Activated T-helper 17 cell treated with anti-CD3 and anti-CD28 coated beads, Interleukin-2, amount 50 U/mL, for 72 hours (primary cell): ENCODE results near the gene RAN. TPM values are rescaled to one million over a fixed set of nuclear protein-coding genes. Genes with fewer than 3 reads are reported as not detected.

Experiments
- ATAC-seq: fragments of 150-1000 bp; cut with Tn5 transposase; replicated peaks from 2 replicates; pipeline ENCODE4 v1.10.0; 2021; ENCODE audit warnings: mild to moderate bottlenecking, moderate library complexity
- H3K27ac Mint-ChIP-seq: one replicate; pipeline ENCODE4 v1.8.0; 2022; ENCODE audit warnings: mixed read lengths
- H3K27me3 Mint-ChIP-seq: one replicate; pipeline ENCODE4 v1.8.0; 2022; ENCODE audit warnings: mixed read lengths
- H3K36me3 Mint-ChIP-seq: one replicate; pipeline ENCODE4 v1.8.0; 2022; ENCODE audit warnings: low read depth, mild to moderate bottlenecking, mixed read lengths
- H3K4me1 Mint-ChIP-seq: one replicate; pipeline ENCODE4 v1.8.0; 2022; ENCODE audit warnings: mixed read lengths
- H3K4me3 Mint-ChIP-seq: one replicate; pipeline ENCODE4 v1.8.0; 2022; ENCODE audit warnings: mild to moderate bottlenecking, mixed read lengths
- H3K9me3 Mint-ChIP-seq: one replicate; pipeline ENCODE4 v1.8.0; 2022; ENCODE audit warnings: mixed read lengths
- total RNA-seq, 2 donors: library from RNA; stranded (reverse); gene quantifications; one replicate each; pipeline ENCODE4 v1.2.3, GENCODE V29; 2022

RAN gene
- total RNA-seq: 1,000 to 10,000 TPM; 1,449 to 2,120 TPM

GRCh38 chr12:130871286-130872178 lies at the start of gene RAN:
Gene RAN (plus strand): TSS chr12:130872066. CDS start chr12:130872594, 528 bp downstream.
- Mint-ChIP-seq H3K4me1 (peaks cover 24% of the 10 kb centered on the region), H3K4me3 (peak within 1 kb of the TSS; percentile 100), H3K27me3 (no peaks in the 10 kb centered on the region), H3K27ac (peak within 1 kb of the TSS; percentile 99), H3K36me3 (peaks cover 49% of the 10 kb centered on the region), H3K9me3 (peaks cover 3% of the 10 kb centered on the region)
- peak; percentile 69 for ATAC-seq

DNA sequence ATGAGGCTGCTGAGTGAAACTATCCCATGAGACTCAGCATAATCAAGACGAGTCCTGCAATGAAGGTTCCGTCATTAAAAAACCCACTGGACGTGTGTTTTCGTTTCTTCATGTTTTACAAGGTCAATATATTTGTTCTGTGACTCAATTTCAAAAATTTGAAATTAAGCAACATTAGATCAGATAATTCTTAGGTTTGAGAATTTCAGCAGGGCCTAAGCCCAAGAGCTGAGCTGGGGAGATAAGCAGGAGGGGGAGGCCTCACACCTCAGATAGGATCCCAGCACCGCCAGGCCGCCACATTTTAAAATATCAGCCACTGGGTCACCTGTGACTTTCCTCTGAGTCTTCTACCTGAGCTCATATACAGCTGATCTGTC lies 46.1 kb upstream of the RAN start:
- Mint-ChIP-seq H3K27ac (no peak overlapping the region), H3K36me3 (peaks cover 51% of the 10 kb centered on the region), H3K27me3 (no peaks in the 10 kb centered on the region), H3K9me3 (no peaks in the 10 kb centered on the region), H3K4me3 (no peak overlapping the region), H3K4me1 (peaks cover 7% of the 10 kb centered on the region)
- ATAC-seq: no peak

DNA sequence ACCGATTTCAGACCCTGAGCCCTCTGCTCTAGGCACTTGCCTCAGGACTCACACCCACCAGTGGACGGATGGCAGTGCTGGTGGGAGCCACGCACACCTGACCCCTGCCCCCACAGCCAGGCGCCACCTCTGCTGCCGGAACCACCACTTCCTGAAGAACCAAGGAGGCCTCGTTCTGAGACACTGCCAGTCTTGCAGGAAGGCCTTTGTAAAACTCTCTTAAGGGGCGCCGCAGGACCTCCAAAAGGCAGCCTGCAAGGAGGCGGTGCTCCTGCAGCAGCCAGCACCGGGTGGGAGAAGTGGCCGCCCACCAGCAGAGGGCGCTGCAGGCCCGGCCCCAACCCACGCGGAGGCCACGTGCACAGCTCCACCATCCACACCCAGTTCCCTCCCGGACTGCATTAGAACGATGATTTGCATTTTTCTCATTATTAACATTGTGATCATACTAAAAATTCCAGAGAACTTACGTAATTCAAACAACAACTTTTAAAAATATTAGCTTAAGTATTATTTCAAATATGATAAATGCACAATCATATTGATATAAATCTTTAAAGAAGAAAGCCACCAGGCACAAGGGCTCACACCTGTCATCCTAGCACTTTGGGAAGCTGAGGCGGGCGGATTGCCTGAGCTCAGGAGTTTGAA lies 45.6 kb upstream of the RAN start:
- ATAC-seq: peak; percentile 92
- H3K4me3 Mint-ChIP-seq: no peak overlapping the region
- peaks cover 45% of the 10 kb centered on the region for H3K36me3 Mint-ChIP-seq
- no peaks in the 10 kb centered on the region for H3K9me3 Mint-ChIP-seq
- peaks cover 7% of the 10 kb centered on the region for H3K4me1 Mint-ChIP-seq
- H3K27me3 Mint-ChIP-seq: no peaks in the 10 kb centered on the region
- H3K27ac Mint-ChIP-seq: no peak overlapping the region

- Mint-ChIP-seq H3K4me1 (peaks cover 13% of the 10 kb centered on the region), H3K36me3 (peaks cover 37% of the 10 kb centered on the region), H3K27me3 (no peaks in the 10 kb centered on the region), H3K27ac (peak overlapping the region; percentile 51), H3K9me3 (no peaks in the 10 kb centered on the region), H3K4me3 (peak overlapping the region; percentile 11)
- peak; percentile 40 for ATAC-seq
Observed at GRCh38 chr12:130827432-130827831, 44.4 kb upstream of the RAN start.

DNA sequence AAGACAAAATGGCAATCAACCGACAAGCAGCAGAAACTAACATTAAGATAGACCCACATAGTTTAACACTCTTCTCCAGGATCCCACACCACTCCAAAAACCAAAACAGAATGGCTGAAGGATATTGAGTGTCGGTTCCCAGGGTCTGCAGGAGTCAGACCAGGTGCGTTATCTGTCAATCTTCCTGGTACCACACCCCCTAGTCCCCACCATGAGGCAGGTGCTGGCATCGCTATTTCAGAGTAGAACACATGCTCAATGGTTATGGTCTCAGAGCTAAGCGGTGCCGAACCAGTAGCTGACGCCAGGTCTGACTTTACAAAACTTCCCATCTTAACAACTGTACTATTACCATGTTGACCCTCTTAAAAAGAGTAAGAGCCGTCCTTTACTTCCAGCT lies 43.0 kb upstream of the RAN start:
- no peaks in the 10 kb centered on the region for H3K27me3 Mint-ChIP-seq
- peaks cover 22% of the 10 kb centered on the region for H3K36me3 Mint-ChIP-seq
- H3K4me3 Mint-ChIP-seq: no peak overlapping the region
- H3K4me1 Mint-ChIP-seq: peaks cover 25% of the 10 kb centered on the region
- no peak for ATAC-seq
- H3K27ac Mint-ChIP-seq: peak overlapping the region; percentile 20
- H3K9me3 Mint-ChIP-seq: no peaks in the 10 kb centered on the region

DNA sequence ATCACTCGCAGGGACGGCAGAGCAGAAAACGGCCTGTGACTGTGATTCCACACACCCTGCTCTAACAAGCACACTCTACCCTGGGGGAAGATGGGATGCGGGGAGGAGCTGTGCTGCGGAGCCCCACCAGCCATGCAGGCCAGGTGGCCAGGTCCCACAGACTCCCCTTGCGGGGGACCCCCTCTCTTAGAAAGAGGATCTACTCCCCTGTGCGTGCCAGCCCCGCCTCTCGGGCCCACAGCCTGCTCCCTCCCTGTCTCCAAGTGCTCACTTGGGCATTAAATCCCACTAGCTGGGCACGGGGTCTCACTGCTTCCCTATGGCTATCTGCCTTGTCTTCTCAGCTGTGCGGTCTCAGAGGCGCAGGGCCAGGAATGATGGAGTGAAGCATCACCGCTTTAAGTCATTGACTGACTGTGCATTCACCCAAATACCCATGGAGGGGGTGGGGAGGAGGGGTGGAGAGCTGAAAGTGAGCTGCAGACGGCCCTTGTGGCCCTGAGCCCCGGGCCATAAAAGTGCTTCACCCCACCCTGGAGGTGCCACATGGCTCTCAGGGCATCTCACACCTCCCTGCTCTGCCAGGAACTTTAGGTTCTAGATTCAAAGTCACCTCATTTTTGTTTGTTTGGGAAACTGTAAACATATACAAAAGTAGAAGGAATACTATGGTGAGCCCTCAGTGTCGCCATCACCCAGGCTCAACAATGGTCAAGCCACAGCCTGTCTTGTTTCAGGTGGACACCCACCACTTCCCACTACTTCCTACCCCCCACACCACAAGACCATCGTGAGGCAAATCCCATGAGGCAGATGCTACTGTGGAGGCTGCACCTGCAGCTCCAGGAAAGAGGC lies 42.2 kb upstream of the RAN start:
- Mint-ChIP-seq H3K4me3 (no peak overlapping the region), H3K27me3 (no peaks in the 10 kb centered on the region), H3K4me1 (peaks cover 25% of the 10 kb centered on the region), H3K9me3 (no peaks in the 10 kb centered on the region), H3K36me3 (peaks cover 18% of the 10 kb centered on the region), H3K27ac (peak overlapping the region; percentile 71)
- no peak for ATAC-seq

DNA sequence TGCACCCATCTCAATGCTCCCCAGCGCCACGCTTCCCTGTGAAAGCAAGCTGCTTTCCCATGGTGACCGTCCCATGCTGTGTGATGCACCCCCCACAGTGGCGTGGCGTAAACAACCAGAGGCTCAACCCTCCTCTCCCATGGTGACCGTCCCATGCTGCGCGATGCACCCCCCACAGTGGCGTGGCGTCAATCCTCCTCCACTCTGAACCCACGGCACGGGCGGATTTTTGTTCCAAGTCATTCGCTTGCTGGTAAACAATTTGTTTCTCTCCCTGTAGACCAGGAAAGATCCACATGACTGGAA lies 41.7 kb upstream of the RAN start:
- ATAC-seq: no peak
- peaks cover 25% of the 10 kb centered on the region for H3K4me1 Mint-ChIP-seq
- peak overlapping the region; percentile 71 for H3K27ac Mint-ChIP-seq
- H3K9me3 Mint-ChIP-seq: no peaks in the 10 kb centered on the region
- peaks cover 12% of the 10 kb centered on the region for H3K36me3 Mint-ChIP-seq
- H3K4me3 Mint-ChIP-seq: no peak overlapping the region
- no peaks in the 10 kb centered on the region for H3K27me3 Mint-ChIP-seq

- Mint-ChIP-seq H3K4me3 (no peak overlapping the region), H3K9me3 (no peaks in the 10 kb centered on the region), H3K4me1 (peaks cover 25% of the 10 kb centered on the region), H3K27me3 (no peaks in the 10 kb centered on the region), H3K36me3 (peaks cover 2% of the 10 kb centered on the region), H3K27ac (no peak overlapping the region)
- ATAC-seq: no peak
Observed at GRCh38 chr12:130831246-130831645, 40.6 kb upstream of the RAN start.

DNA sequence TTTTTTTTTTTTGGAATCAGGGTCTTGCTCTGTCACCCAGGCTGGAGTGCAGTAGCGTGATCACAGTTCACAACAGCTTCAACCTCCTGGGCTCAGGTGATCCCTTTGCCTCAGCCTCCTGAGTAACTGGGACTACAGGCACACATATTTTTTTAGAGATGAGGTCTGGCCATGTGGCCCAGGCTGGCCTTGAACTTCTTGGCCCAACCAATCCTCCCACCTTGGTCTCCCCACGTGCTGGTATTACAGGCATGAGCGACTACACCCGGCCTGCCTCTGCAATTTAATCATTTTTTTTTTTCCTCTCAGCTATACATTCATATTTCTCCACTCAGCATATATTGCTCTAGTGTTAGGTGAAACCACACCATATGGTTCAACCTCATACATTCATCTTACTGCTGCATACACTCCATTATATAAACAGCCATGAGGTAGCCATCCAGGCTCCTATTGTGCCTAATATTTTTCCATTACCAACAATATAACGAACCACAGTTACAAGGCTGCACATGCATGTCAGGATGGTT lies 39.9 kb upstream of the RAN start:
- Mint-ChIP-seq H3K4me1 (peaks cover 25% of the 10 kb centered on the region), H3K9me3 (no peaks in the 10 kb centered on the region), H3K4me3 (no peak overlapping the region), H3K27ac (no peak overlapping the region), H3K36me3 (no peaks in the 10 kb centered on the region), H3K27me3 (no peaks in the 10 kb centered on the region)
- ATAC-seq: no peak

- Mint-ChIP-seq H3K4me1 (peaks cover 25% of the 10 kb centered on the region), H3K27me3 (no peaks in the 10 kb centered on the region), H3K36me3 (no peaks in the 10 kb centered on the region), H3K9me3 (no peaks in the 10 kb centered on the region), H3K27ac (peak overlapping the region; percentile 78), H3K4me3 (no peak overlapping the region)
- peak; percentile 63 for ATAC-seq
Observed at GRCh38 chr12:130832561-130833209, 39.2 kb upstream of the RAN start.

DNA sequence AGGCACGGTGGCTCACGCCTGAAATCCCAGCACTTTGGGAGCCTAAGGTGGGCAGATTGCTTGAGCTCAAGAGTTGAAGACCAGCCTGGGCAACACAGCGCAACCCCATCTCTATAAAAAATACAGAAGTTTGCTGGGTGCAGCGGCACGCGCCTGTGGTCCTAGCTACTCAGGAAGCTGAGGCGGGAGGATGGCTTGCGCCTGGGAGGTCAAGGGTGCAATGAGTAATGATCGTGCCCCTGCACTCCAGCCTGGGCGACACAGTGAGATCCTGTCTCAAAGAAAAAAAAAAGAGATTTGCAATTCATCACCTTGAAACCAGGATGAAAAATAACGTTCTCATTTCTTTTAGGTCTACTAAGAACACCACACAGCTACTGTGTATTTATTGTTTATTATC lies 36.9 kb upstream of the RAN start:
- Mint-ChIP-seq H3K9me3 (no peaks in the 10 kb centered on the region), H3K4me1 (peaks cover 36% of the 10 kb centered on the region), H3K36me3 (no peaks in the 10 kb centered on the region), H3K27ac (no peak overlapping the region), H3K27me3 (no peaks in the 10 kb centered on the region), H3K4me3 (no peak overlapping the region)
- no peak for ATAC-seq

DNA sequence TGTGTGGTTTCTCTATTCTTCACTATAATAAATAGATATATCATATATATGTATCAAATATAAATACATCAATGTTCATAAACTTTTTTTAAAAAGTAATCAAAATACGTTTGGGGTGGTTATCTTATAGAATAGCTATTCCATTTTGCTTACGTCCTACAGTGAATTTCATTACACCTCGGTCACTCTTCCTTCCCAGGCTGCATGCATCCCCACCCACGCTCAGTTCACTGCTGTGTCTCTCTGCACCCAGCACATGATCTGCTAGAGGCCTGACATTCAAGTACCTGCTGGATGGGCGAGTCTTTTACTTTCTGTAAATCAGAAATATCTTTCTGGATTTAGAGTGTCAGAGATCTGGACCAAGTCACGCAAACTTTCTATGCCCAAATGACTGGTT lies 36.4 kb upstream of the RAN start:
- Mint-ChIP-seq H3K4me3 (no peak overlapping the region), H3K27ac (no peak overlapping the region)

DNA sequence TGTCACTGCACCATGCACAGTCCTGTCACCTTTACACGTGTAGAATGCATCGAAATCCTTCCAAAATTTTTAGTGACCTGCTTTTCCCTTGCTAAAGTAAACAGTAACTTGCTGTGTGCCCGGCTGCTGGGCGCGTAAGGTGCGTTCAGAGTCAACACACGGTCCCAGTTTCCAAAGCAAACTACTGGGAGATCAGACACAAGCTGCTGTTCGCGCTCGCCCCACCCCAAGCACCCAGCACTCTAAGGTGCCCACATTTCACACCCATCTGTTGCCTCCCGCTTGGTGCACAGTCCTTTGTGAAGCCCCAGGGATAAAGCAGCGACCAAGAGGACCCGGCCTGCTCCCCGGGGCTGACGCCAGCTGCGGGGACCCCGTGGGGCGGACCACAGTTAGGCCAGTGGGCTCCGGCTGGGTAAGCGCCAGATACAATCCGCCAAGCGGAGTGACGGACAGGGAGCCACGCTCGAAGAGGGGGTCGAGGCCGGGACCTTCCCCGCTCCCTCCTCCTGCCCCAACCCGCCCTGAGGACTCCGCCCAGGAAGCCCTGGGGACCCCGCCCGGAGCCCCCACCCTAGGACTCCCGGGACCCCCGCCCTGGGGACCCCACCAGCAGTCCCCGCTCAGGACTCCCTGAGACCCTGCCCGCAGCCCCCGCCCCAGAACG lies 33.4 kb upstream of the RAN start:
- peaks cover 17% of the 10 kb centered on the region for H3K4me1 Mint-ChIP-seq
- peak; percentile 33 for ATAC-seq
- no peak overlapping the region for H3K27ac Mint-ChIP-seq
- H3K36me3 Mint-ChIP-seq: no peaks in the 10 kb centered on the region
- no peaks in the 10 kb centered on the region for H3K9me3 Mint-ChIP-seq
- peak overlapping the region; percentile 84 for H3K4me3 Mint-ChIP-seq
- H3K27me3 Mint-ChIP-seq: no peaks in the 10 kb centered on the region

More for the DNA sequence above, 36.4 kb upstream of the RAN start:
- H3K9me3 Mint-ChIP-seq: no peaks in the 10 kb centered on the region
- H3K27me3 Mint-ChIP-seq: no peaks in the 10 kb centered on the region
- no peak for ATAC-seq
- no peaks in the 10 kb centered on the region for H3K36me3 Mint-ChIP-seq
- H3K4me1 Mint-ChIP-seq: peaks cover 33% of the 10 kb centered on the region
